ENCODE measurements around the gene ARFIP2.
"Not testable (repeated sequence)": the region's sequence is repeated elsewhere in the genome, so short reads cannot be mapped to it uniquely, and the experiment has no call there.

Gene ARFIP2, protein sequence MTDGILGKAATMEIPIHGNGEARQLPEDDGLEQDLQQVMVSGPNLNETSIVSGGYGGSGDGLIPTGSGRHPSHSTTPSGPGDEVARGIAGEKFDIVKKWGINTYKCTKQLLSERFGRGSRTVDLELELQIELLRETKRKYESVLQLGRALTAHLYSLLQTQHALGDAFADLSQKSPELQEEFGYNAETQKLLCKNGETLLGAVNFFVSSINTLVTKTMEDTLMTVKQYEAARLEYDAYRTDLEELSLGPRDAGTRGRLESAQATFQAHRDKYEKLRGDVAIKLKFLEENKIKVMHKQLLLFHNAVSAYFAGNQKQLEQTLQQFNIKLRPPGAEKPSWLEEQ

GRCh38 chr11:6481012-6481923 lies at the start of gene ARFIP2, which contains the start of gene TIMM10B:
TSS of gene ARFIP2 (minus strand) at chr11:6481331. CDS start at chr11:6480421, 910 bp downstream.
TSS of gene TIMM10B (plus strand) at chr11:6481501. CDS start at chr11:6481517, 16 bp downstream.
- DNase-seq = peak; percentile 99

- DNase-seq = no peak
These were observed 49.7 kb upstream of the ARFIP2 start for GRCh38 chr11:6530848-6531247.

GRCh38 chr11:6529266-6529665 lies 48.1 kb upstream of the ARFIP2 start:
- no peak for DNase-seq

DNA sequence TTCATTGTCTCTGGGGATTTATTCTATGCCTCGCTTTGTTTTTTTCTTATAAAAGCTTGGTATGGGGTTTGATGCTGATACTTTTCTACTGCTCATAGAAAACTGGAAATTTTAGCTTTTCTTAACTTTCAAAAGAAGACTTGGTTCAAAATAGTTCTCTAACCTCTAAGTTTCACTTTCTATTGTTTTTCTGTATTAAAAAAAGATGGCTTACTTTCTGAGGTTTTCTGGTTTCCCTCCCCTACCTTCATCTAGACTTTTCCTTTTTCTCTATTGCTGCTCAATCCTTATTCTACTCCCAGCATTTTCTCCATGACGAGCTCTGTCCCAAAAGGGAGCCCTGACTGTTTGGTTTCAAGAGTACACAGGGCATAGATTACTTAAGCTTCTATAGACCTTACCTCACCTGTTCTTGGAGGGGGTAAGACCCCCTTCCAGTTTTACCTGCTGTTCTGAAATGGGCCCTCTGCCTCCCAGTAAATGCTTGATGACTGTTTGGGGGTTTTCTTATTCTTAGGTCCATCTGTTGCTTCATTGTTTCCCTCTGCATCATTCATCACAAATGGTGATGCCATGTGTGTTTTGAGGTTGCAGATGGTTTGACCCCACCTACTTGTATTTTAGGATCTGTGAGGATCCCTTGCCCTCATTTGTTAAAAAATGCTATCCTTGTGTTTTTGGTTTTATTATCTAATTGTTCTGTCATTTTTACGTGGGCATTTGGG lies 45.4 kb upstream of the ARFIP2 start:
- DNase-seq = no peak

- no peak for DNase-seq
These were observed 42.1 kb upstream of the ARFIP2 start for GRCh38 chr11:6523253-6523652.

DNA sequence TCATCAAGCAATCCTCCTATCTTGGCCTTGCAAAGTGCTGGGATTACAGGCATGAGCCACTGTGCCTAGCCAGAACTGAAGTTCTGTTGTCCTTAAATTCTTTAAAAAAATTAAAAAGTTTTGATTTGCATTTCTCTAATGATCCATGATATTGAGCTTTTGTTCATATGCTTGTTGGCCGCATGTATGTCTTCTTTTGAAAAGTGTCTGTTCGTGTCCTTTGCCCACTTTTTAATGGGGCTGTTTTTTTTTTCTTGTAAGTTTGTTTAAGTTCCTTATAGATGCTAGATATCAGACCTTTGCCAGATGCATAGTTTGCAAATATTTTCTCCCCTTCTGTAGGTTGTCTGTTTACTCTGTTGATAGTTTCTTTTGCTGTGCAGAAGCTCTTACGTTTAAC lies 40.8 kb upstream of the ARFIP2 start:
- DNase-seq = not testable (repeated sequence)

- no peak for DNase-seq
These were observed 39.1 kb upstream of the ARFIP2 start for GRCh38 chr11:6520265-6520664.

DNA sequence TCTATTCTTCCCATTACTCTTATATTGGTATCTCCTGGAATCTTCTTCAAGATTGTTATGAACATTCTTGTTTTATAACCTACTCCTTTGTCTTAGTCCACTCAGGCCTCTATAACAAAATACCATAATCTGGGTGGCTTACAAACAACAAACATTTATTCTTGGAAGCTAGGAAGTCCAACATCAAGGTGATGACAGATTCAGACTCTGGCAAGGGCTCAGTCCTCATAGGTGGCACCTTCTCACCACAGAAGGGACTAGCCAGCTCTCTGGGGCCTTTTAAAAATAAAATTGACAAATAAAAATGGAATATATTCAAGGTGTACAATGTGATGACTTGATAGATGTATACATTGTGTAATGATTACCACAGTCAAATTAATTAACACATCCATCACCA lies 35.7 kb upstream of the ARFIP2 start:
- DNase-seq = no peak

GRCh38 chr11:6505577-6506240 lies 24.6 kb upstream of the ARFIP2 start:
- no peak for DNase-seq

DNA sequence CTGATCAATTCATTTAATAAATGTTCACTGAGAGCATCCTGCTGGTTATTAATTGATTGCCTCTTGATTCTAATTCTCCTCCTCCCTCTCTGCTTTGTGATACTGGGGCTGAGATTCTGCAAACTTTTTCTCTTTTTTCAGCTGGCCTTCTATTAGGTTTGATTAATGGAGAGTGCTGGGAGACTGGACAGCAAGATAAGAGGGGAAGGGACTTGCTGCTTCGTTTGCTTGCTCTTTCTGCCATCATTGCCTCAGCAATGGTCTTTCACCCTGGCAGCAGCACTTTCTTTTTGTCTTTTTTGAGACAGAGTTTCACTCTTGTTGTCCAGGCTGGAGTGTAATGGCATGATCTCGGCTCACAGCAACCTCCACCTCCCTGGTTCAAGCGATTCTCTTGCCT lies 23.0 kb upstream of the ARFIP2 start:
- no peak for DNase-seq

DNA sequence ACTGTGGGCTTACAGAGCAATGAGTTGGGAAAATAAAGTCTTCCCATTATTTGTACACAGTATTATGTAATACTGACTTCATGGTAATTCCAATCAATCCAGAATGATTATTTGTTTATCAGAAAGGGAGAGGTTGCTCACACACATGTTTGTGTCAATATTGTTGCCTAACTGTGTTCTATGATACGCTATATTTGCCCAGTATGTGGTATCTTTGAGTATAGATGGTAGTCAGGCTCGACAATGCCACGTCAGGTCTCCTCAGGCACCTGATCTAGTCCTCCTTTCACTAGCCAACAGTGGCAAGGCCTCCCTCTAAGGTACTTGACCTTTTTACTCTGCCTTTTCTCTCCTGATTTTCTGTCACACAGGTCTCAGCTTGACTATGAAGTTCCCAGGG lies 21.3 kb upstream of the ARFIP2 start:
- DNase-seq = no peak

DNA sequence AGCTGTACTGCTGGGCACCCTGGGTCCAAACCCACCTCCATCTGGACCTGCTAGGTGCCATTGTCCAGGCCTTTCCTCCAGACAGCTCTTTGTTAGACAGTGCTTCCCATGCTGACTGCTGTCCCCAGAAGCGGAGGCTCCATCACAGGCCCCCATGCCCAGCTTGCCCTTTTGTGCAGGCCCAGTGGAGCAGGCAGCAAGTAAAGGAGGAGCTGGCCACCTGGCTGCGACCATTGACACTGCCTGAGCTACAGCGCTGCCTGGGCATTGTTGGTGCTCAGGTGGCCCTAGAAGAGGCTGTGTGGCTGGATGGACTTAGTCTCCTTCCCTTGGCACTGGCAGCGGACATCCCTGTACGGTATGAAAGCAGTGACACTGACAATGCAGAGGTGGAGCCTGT lies 17.4 kb upstream of the ARFIP2 start:
- DNase-seq = no peak

DNA sequence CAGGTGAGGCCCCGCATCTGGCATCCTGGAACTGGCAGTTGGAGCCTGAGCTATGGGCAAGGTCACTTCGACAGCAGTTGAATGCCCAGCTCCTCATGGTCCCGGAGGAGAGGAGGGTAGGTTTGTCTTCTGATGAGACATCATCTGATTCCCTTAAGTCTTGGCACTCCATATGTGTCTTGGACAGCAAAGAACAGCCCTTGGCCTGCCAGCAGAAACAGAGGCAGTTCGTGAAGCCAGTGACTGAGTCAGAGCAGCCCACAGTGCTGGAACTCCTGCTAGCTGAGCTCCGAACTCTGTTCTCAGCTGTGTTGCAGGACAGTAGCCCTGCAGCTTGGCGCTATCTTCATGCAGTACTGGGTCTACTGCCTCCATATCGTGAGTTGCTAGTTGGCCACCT lies 17.0 kb upstream of the ARFIP2 start:
- DNase-seq = no peak

DNA sequence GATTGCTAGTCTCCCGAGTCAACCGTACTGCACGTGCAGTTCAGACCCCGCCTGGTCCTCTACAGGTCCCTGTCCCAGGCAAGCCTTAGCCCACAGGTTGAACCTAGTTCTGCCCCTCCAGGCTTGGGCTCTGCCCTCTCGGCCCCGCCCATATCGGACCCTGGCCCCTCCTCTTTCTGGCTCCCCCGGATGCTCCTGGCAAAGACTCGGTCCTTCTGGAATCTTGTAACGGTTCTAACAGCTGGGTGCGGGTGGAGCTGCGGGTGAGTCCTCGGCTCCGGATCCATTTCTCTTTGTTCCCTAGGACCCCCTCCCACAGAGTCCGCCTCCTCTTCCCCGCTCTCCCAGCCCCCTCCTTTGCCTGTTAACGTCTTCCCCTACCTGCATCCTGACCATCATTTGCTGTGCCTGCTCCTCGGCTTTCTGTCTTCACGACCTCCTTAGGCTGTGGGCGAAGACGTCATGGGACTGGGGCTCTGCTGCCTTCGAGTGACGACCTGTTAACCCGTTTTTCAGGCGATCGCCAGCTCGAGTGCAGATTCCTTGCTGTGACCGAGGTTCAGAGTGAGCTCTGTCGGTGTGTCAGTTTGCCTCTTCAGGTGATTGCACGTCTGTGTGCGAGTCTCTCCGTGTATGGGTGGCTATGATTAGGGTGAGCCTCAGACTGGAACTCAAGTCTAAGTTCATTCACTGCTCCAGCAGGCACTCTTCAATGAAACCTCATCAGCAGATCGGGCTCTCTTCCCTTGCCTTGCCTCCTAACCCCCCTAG lies 16.1 kb upstream of the ARFIP2 start, which contains the start of gene DNHD1:
Gene DNHD1 (plus strand): TSS at position 212 of the 771 bp plus-strand sequence. CDS start 936 bp downstream, outside the sequence.
- DNase-seq = no peak

DNA sequence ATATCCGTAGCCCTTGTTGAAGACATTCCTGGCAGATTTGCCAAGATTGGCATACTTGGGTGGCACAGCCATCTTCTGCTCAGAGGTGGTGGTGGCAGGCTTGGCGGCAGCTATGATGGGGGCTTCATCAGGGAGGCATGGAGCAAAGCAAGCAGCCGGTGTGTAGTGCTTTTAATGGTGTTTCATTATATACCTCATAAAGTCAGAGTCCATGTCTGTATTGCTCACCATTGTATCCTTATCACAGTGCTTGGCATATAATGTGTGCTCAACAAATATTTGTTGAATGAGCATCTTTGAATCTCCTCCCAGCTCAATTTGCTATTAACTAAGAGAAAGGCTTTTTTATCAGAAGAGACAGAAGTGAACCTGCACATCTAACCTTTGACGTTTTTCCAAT lies 8.2 kb upstream of the ARFIP2 start:
- no peak for DNase-seq

- DNase-seq = no peak
These were observed 7.7 kb upstream of the ARFIP2 start for GRCh38 chr11:6488821-6489220.

- DNase-seq = no peak
These were observed 7.2 kb upstream of the ARFIP2 start for GRCh38 chr11:6488342-6488741.

DNA sequence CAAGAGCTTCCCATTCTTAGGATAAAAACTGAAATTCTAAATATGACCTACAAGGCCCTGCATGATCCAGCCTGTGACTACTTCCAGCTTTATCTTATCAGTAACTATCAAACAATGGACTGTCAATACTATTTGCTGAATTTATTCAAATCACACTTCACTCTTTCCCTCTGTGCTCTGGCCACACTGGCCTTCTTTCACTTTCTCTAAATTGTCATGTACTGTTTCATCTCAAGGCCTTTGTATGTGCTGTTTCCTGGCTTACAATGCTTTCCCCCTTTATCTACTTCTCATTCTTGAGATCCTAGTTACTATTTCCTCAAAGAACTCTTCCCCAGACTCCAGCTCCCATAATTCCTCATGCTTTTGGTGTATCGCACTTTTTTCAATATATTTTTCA lies 5.8 kb upstream of the ARFIP2 start:
- DNase-seq = no peak

GRCh38 chr11:6486256-6486655 lies 5.1 kb upstream of the ARFIP2 start:
- no peak for DNase-seq

DNA sequence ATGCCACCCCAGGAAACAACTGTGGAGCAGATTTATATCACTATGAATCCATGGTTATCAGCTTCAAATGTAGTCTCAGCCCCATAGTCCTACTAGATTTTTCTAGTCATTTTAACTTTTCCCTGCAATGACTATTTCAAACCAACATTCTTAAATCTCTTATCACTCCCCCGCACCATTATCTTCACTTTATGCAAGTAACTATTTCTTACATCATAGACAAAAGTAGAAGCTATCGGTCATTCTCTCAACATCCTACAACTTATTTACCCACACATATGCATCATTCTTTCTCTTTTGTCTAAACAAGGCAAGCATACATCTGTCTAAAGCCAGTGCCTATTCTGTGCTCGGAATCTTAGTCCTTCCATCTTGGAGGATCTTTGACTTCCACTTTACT lies 4.5 kb upstream of the ARFIP2 start:
- no peak for DNase-seq

DNA sequence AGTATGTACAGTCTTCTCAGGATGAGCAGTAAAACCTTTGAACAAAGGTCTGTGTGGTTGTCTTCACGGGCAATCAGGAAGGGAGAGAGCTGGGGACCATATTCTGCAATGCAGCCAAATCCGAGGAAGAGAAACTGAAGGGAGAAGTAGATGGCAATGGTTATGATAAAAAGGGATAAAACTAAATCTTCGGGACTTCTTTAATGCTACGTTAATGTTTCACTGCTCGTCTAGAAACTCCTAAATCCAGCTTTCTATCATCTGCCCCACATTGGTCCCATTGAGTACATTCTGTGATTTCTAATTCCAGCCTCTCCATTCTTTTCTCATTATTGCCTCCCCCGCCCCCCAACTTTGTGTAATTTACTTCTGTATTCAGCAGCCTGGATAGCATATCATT lies 1.9 kb upstream of the ARFIP2 start:
- DNase-seq = no peak

GRCh38 chr11:6482441-6482840 lies 1.3 kb upstream of the ARFIP2 start:
- no peak for DNase-seq

Measured in left hindlimb (tissue), 1 donor.